H1 (cell line): ENCODE data around the gene MYO15A. TPM values are rescaled to one million over a fixed set of nuclear protein-coding genes. Genes with fewer than 3 reads are reported as not detected.

Experiments used
- CTCF ChIA-PET: fragments of 300-600 bp; sonication (Branson Sonifier 250); formaldehyde crosslinking; loops from one replicate; lab custom pipeline; 2021; ENCODE audit not compliant: partially characterized antibody; lab: Charles Lee
- POLR2A ChIA-PET: fragments of 300-600 bp; sonication (Branson Sonifier 250); formaldehyde crosslinking; loops from one replicate; lab custom pipeline; 2021; ENCODE audit warnings: inconsistent platforms; ENCODE audit not compliant: partially characterized antibody; lab: Charles Lee
- DNase-seq, 2 experiments: peaks; one replicate each; pipeline versions ENCODE4 v3.0.0 to v3.0.0-alpha.2; 2010 to 2022; ENCODE audit warnings: low spot score in 2 of 2, low read depth in 1 of 2, mixed read lengths in 1 of 2
- FAIRE-seq: peaks from 2 replicates; lab custom pipeline; 2011; peaks lifted over from hg19 to GRCh38; lab: Jason Lieb, UNC
- H2AFZ ChIP-seq: 2 replicates; pipeline ENCODE4 v1.8.1; 2012; ENCODE audit warnings: low read length, inconsistent platforms
- H2AK5ac ChIP-seq: 2 replicates; pipeline ENCODE4 v1.6.1; 2013; ENCODE audit warnings: low read depth, low read length
- H2BK120ac ChIP-seq: replicated peaks from 2 replicates; pipeline ENCODE3; 2013; ENCODE audit warnings: low read depth, low read length, inconsistent platforms
- H2BK12ac ChIP-seq: 2 replicates; pipeline ENCODE4 v1.6.1; 2013; ENCODE audit warnings: low read depth, low read length
- H2BK15ac ChIP-seq: 2 replicates; pipeline ENCODE4 v1.6.1; 2013; ENCODE audit warnings: low read length
- H2BK20ac ChIP-seq: 2 replicates; pipeline ENCODE4 v1.6.1; 2013; ENCODE audit warnings: low read length
- H2BK5ac ChIP-seq: 2 replicates; pipeline ENCODE4 v1.6.1; 2013; ENCODE audit warnings: low read depth, low read length
- H3K14ac ChIP-seq: 2 replicates; pipeline ENCODE4 v1.6.1; 2013; ENCODE audit warnings: inconsistent platforms; ENCODE audit not compliant: insufficient read length
- H3K18ac ChIP-seq: 2 replicates; pipeline ENCODE4 v1.6.1; 2013; ENCODE audit warnings: low read length; ENCODE audit errors: extremely low read depth
- H3K23ac ChIP-seq: 2 replicates; pipeline ENCODE4 v1.6.1; 2013; ENCODE audit warnings: inconsistent platforms; ENCODE audit not compliant: insufficient read length
- H3K23me2 ChIP-seq: 2 replicates; pipeline ENCODE4 v1.6.1; 2013; ENCODE audit warnings: low read depth, low read length
- H3K27ac ChIP-seq: 2 replicates; pipeline ENCODE4 v1.6.1; 2011; ENCODE audit warnings: low read depth, low read length, inconsistent platforms
- H3K27me3 ChIP-seq, 4 experiments: replicated peaks in 1 of 4; 1 replicate in 1 of 4; 2 replicates in 3 of 4; pipeline versions ENCODE4 v1.6.1 to v1.8.1; 2011 to 2013; ENCODE audit warnings: low read length in 3 of 4, mild to moderate bottlenecking in 3 of 4, inconsistent platforms in 2 of 4, mixed read lengths in 2 of 4, moderate library complexity in 1 of 4; ENCODE audit not compliant: control insufficient read depth in 3 of 4, insufficient read depth in 3 of 4; ENCODE audit errors: extremely low read depth in 1 of 4
- H3K36me3 ChIP-seq, 4 experiments: 2 replicates each; pipeline versions ENCODE4 v1.6.1 to v1.8.1; 2011 to 2013; ENCODE audit warnings: mild to moderate bottlenecking in 4 of 4, low read length in 3 of 4, moderate library complexity in 2 of 4, control low read depth in 1 of 4, inconsistent platforms in 1 of 4; ENCODE audit not compliant: insufficient read depth in 4 of 4, control insufficient read depth in 2 of 4
- H3K4ac ChIP-seq: replicated peaks from 2 replicates; pipeline ENCODE3; 2013; ENCODE audit warnings: low read length, low read depth, mixed read lengths, inconsistent platforms; ENCODE audit not compliant: insufficient read length
- H3K4me1 ChIP-seq, 4 experiments: replicated peaks in 1 of 4; 1 replicate in 1 of 4; 2 replicates in 3 of 4; pipeline versions ENCODE4 v1.6.1 to v1.8.1; 2011 to 2013; ENCODE audit warnings: low read length in 3 of 4, inconsistent platforms in 2 of 4, mixed read lengths in 1 of 4; ENCODE audit not compliant: insufficient read depth in 4 of 4, control insufficient read depth in 3 of 4
- H3K4me2 ChIP-seq, 2 experiments: 2 replicates each; pipeline versions ENCODE4 v1.6.1 to v1.8.1; 2011 to 2013; ENCODE audit warnings: low read depth in 2 of 2, low read length in 2 of 2, control low read depth in 1 of 2, inconsistent platforms in 1 of 2, mild to moderate bottlenecking in 1 of 2; ENCODE audit not compliant: insufficient read depth in 1 of 2
- H3K4me3 ChIP-seq, 4 experiments: fragments of 200-600, 300-600 bp in 1 of 4; sonication (generic), shearing (Covaris generic), sonication (Bioruptor Twin) in 1 of 4; 2 replicates each; pipeline versions ENCODE4 v1.5.1 to v1.8.1; 2011 to 2016; ENCODE audit warnings: low read length in 4 of 4, low read depth in 3 of 4, control low read depth in 2 of 4, inconsistent platforms in 2 of 4, mild to moderate bottlenecking in 2 of 4, mixed read lengths in 1 of 4, moderate library complexity in 1 of 4; ENCODE audit not compliant: insufficient read depth in 2 of 4; ENCODE audit errors: extremely low read depth in 1 of 4
- H3K56ac ChIP-seq: replicated peaks from 2 replicates; pipeline ENCODE3; 2013; ENCODE audit warnings: low read depth, mild to moderate bottlenecking, mixed read lengths, low read length, inconsistent platforms; ENCODE audit not compliant: insufficient read length
- H3K79me1 ChIP-seq: 2 replicates; pipeline ENCODE4 v1.6.1; 2013; ENCODE audit warnings: low read depth, low read length, control low read depth
- H3K79me2 ChIP-seq, 2 experiments: 2 replicates each; pipeline versions ENCODE4 v1.6.1 to v1.8.1; 2012 to 2013; ENCODE audit warnings: low read length in 2 of 2, mild to moderate bottlenecking in 2 of 2, inconsistent platforms in 1 of 2; ENCODE audit not compliant: insufficient read depth in 2 of 2, control insufficient read depth in 1 of 2
- H3K9ac ChIP-seq, 4 experiments: replicated peaks in 1 of 4; 1 replicate in 1 of 4; 2 replicates in 3 of 4; pipeline versions ENCODE4 v1.6.1 to v1.8.1; 2011 to 2013; ENCODE audit warnings: low read depth in 3 of 4, low read length in 3 of 4, control low read depth in 2 of 4, mild to moderate bottlenecking in 2 of 4, moderate library complexity in 2 of 4, inconsistent platforms in 1 of 4; ENCODE audit errors: extremely low read depth in 1 of 4
- H3K9me3 ChIP-seq, 2 experiments: 2 replicates each; pipeline versions ENCODE4 v1.6.1 to v1.8.1; 2012 to 2013; ENCODE audit warnings: mild to moderate bottlenecking in 2 of 2, moderate library complexity in 2 of 2, control low read depth in 1 of 2, inconsistent platforms in 1 of 2, low read depth in 1 of 2, low read length in 1 of 2, mixed read lengths in 1 of 2; ENCODE audit not compliant: insufficient read depth in 2 of 2
- H4K20me1 ChIP-seq, 2 experiments: replicated peaks in 1 of 2; 2 replicates each; pipeline versions ENCODE3 to v1.8.1; 2011 to 2013; ENCODE audit warnings: inconsistent platforms in 2 of 2, low read length in 2 of 2, mild to moderate bottlenecking in 1 of 2; ENCODE audit not compliant: insufficient read depth in 2 of 2, control insufficient read depth in 1 of 2
- H4K5ac ChIP-seq: 2 replicates; pipeline ENCODE4 v1.6.1; 2013; ENCODE audit warnings: low read length, low read depth, mixed read lengths, inconsistent platforms; ENCODE audit not compliant: insufficient read length
- H4K8ac ChIP-seq: 2 replicates; pipeline ENCODE4 v1.8.0; 2013; ENCODE audit warnings: mild to moderate bottlenecking, moderate library complexity, low read length, inconsistent platforms; ENCODE audit not compliant: insufficient read depth; ENCODE audit errors: extremely low read depth
- H4K91ac ChIP-seq: replicated peaks from 2 replicates; pipeline ENCODE3; 2013; ENCODE audit warnings: low read length, mixed read lengths, inconsistent platforms; ENCODE audit not compliant: insufficient read length
- BACH1 ChIP-seq: IDR thresholded peaks from 2 replicates; pipeline ENCODE4 v1.6.1; 2012; ENCODE audit warnings: low read length, improper control_type of control experiment
- RAD21 ChIP-seq, 2 experiments: IDR thresholded peaks in 1 of 2; conservative IDR thresholded peaks in 1 of 2; 2 replicates each; pipeline ENCODE4 v1.6.1; 2011; ENCODE audit warnings: low read depth in 2 of 2, low read length in 2 of 2, improper control_type of control experiment in 1 of 2, inconsistent platforms in 1 of 2, mild to moderate bottlenecking in 1 of 2, moderate library complexity in 1 of 2
- SP4 ChIP-seq: IDR thresholded peaks from 2 replicates; pipeline ENCODE4 v1.6.1; 2012; ENCODE audit warnings: low read length, inconsistent platforms
- USF2 ChIP-seq: IDR thresholded peaks from 2 replicates; pipeline ENCODE4 v1.6.1; 2011; ENCODE audit warnings: low read length, improper control_type of control experiment
- WGBS, 2 experiments: shearing (Covaris generic) in 1 of 2; methylation state at CpG; one replicate each; pipeline versions ENCODE4 v1.1.6 to v1.1.7; 2013 to 2015; ENCODE audit warnings: low lambda C conversion rate in 2 of 2, mixed read lengths in 2 of 2, inconsistent platforms in 1 of 2, low coverage in 1 of 2, missing lambda C conversion rate in 1 of 2; ENCODE audit not compliant: insufficient replicate concordance in 2 of 2, insufficient coverage in 1 of 2, insufficient read length in 1 of 2; ENCODE audit errors: extremely low coverage in 1 of 2, missing lambda C conversion rate in 1 of 2; 5-methylcytosine and 5-hydroxymethylcytosine counted together
- polyA plus RNA-seq, 7 experiments: library from polyadenylated mRNA; depleted of rRNA in 3 of 7; stranded (reverse) in 5 of 7; unstranded in 2 of 7; fragments of >200 nt in 5 of 7; fragments of 200-250 nt in 2 of 7; gene quantifications; 1 replicate in 5 of 7; 2 replicates in 1 of 7; 4 replicates in 1 of 7; pipeline versions ENCODE4 v1.2.1 to v1.2.3, GENCODE V29; 2011 to 2013; ENCODE audit warnings: missing spikeins in 2 of 7, mixed read lengths in 2 of 7
- total RNA-seq: library from RNA; stranded (reverse); fragmentation: NEBNext Ultra II Directional; extraction: Animal tissue kit (Norgen Biotek cat#: 25700); gene quantifications from 2 replicates; pipeline ENCODE4 v1.2.1, GENCODE V29; 2021

Gene MYO15A
- total and polyA plus RNA-seq, 2 of the 8 experiments (the other 6 are each of a cell fraction or from before 2014, with no cell fraction given) = 1.6 to 4.2 TPM

- H3K14ac ChIP-seq = no peak overlapping the region
These were observed 3.5 kb upstream of the MYO15A start for GRCh38 chr17:18105027-18105426.

More at GRCh38 chr17:18105027-18105426, 3.5 kb upstream of the MYO15A start:
- Histone ChIP-seq H2BK15ac (no peak overlapping the region), H3K27ac (no peak overlapping the region), H3K9me3 (no peaks in the 10 kb centered on the region), H4K20me1 (peaks cover 6 to 9% of the 10 kb centered on the region in 2 experiments), H3K18ac (no peak overlapping the region), H2BK20ac (no peak overlapping the region), H3K56ac (no peak overlapping the region), H3K4me1 (no peaks in the 10 kb centered on the region), H3K9ac (no peak overlapping the region), H2BK5ac (no peak overlapping the region), H2BK12ac (no peak overlapping the region), H3K79me1 (no peaks in the 10 kb centered on the region), H3K23ac (no peak overlapping the region), H4K8ac (no peak overlapping the region), H2AFZ (no peak overlapping the region), H2AK5ac (no peak overlapping the region), H3K4me3 (no peak overlapping the region), H2BK120ac (no peak overlapping the region), H3K23me2 (no peaks in the 10 kb centered on the region), H3K27me3 (no peaks in the 10 kb centered on the region), H3K4ac (no peak overlapping the region), H3K36me3 (peaks cover 2 to 23% (median 10%) of the 10 kb centered on the region in 4 experiments; a peak in 5 of 8 replicates), H3K4me2 (no peak overlapping the region), H4K5ac (no peak overlapping the region), H3K79me2 (no peaks in the 10 kb centered on the region), H4K91ac (no peak overlapping the region)
- no peak for DNase-seq
- no peak for TF ChIP-seq SP4
- no peak for TF ChIP-seq BACH1
- TF ChIP-seq USF2 = no peak
- no peak for TF ChIP-seq RAD21 (IDR thresholded peaks at IDR 0.05 in 1 of 2, conservative IDR thresholded peaks at IDR 0.05 in 1 of 2; ENCODE audit: low read depth in 2 of 2, low read length in 2 of 2)
- ChIA-PET CTCF (interaction anchor here (3.0 kb wide), 1 partner anchor 11 kb away, joined by 18 read pairs; no protein-coding TSS in a partner anchor), POLR2A (interaction anchor here (0.9 to 3.3 kb wide), 3 partner anchors 9 to 33 kb away, joined by 4 to 17 read pairs (median 4); partner anchors contain the start of gene DRG2)
- no peak for FAIRE-seq
- 94% methylated on average over 3 of the region's 3 CpGs; no CpG with 5 or more reads in 1 of the 2 experiments for WGBS, 2 experiments
